GM21515 (cell line): ENCODE measurements around the gene PSG3.
"Not testable (repeated sequence)": the region's sequence is repeated elsewhere in the genome, so short reads cannot be mapped to it uniquely, and the experiment has no call there.

ENCODE experiments used
- ATAC-seq: cut with Tn5 transposase; IDR thresholded peaks from one replicate; pipeline ENCODE4 v1.9.1; 2021; ENCODE audit not compliant: unreplicated experiment

The PSG3 gene

GRCh38 chr19:42695811-42696503, 44.3 kb downstream of the PSG3 start:
- ATAC-seq: no peak

GRCh38 chr19:42693760-42694350, 46.4 kb downstream of the PSG3 start:
- no peak for ATAC-seq

GRCh38 chr19:42683917-42684513, 56.3 kb downstream of the PSG3 start:
- ATAC-seq: no peak

- not testable (repeated sequence) for ATAC-seq
These were observed 64.0 kb downstream of the PSG3 start for GRCh38 chr19:42676326-42676725.

- ATAC-seq: not testable (repeated sequence)
These were observed 65.7 kb downstream of the PSG3 start for GRCh38 chr19:42674549-42674948.
